ENCODE data around the gene CHAF1A. TPM values are rescaled to one million over a fixed set of nuclear protein-coding genes. Genes with fewer than 3 reads are reported as not detected.

CHAF1A gene
- total RNA-seq, 2 donors from 2014 or later = 6.0 to 9.5 TPM

GRCh38 chr19:4444765-4445741 lies 42.6 kb downstream of the CHAF1A start:
- DNase-seq (ENCODE audit: low spot score) = no peak
- intact Hi-C loops (cut with DNase I) = no loop called here

- DNase-seq (ENCODE audit: low spot score) = no peak
- intact Hi-C loops (cut with DNase I) = no loop called here
These were observed 43.7 kb downstream of the CHAF1A start for GRCh38 chr19:4445963-4446703.

GRCh38 chr19:4446704-4447200 lies 44.3 kb downstream of the CHAF1A start:
- DNase-seq (ENCODE audit: low spot score) = no peak
- intact Hi-C loops (cut with DNase I) = no loop called here

- intact Hi-C loops (cut with DNase I) = no loop called here
These were observed 45.1 kb downstream of the CHAF1A start for GRCh38 chr19:4447327-4448146.

GRCh38 chr19:4448147-4448985 lies 45.9 kb downstream of the CHAF1A start:
- intact Hi-C loops (cut with DNase I) = no loop called here
- DNase-seq (ENCODE audit: low spot score) = no peak

More at GRCh38 chr19:4447327-4448146, 45.1 kb downstream of the CHAF1A start:
- no peak for DNase-seq (ENCODE audit: low spot score)

GRCh38 chr19:4449022-4449638 lies 46.7 kb downstream of the CHAF1A start:
- peak; percentile 90 for DNase-seq (ENCODE audit: low spot score)
- intact Hi-C loops (cut with DNase I) = no loop called here

GRCh38 chr19:4449639-4450028 lies 47.2 kb downstream of the CHAF1A start:
- intact Hi-C loops (cut with DNase I) = no loop called here
- no peak for DNase-seq (ENCODE audit: low spot score)

- intact Hi-C loops (cut with DNase I) = no loop called here
- no peak for DNase-seq (ENCODE audit: low spot score)
These were observed 50.0 kb downstream of the CHAF1A start for GRCh38 chr19:4452230-4452990.

- DNase-seq (ENCODE audit: low spot score) = no peak
- intact Hi-C loops (cut with DNase I) = no loop called here
These were observed 51.1 kb downstream of the CHAF1A start for GRCh38 chr19:4453232-4454179.

- intact Hi-C loops (cut with DNase I) = no loop called here
- no peak for DNase-seq (ENCODE audit: low spot score)
These were observed 52.6 kb downstream of the CHAF1A start for GRCh38 chr19:4454747-4455718.

- DNase-seq (ENCODE audit: low spot score) = no peak
- intact Hi-C loops (cut with DNase I) = no loop called here
These were observed 53.5 kb downstream of the CHAF1A start for GRCh38 chr19:4455719-4456475.

- intact Hi-C loops (cut with DNase I) = no loop called here
These were observed 54.0 kb downstream of the CHAF1A start for GRCh38 chr19:4456476-4456842.

GRCh38 chr19:4456843-4457653 lies 54.6 kb downstream of the CHAF1A start:
- intact Hi-C loops (cut with DNase I) = no loop called here
- no peak for DNase-seq (ENCODE audit: low spot score)

More at GRCh38 chr19:4456476-4456842, 54.0 kb downstream of the CHAF1A start:
- DNase-seq (ENCODE audit: low spot score) = no peak

Measured in posterior vena cava (tissue), 2 donors.